Caco-2 (cell line): ENCODE results near the gene SSBP1. TPM values are rescaled to one million over a fixed set of nuclear protein-coding genes. Genes with fewer than 3 reads are reported as not detected.

ENCODE experiments used
- BruUV-seq: library from RNA; stranded (reverse); fragments of 400-500 nt; replicated peaks from 2 replicates; lab custom pipeline; 2021; lab: Mats Ljungman, UMichigan
- CTCF ChIA-PET: fragments of 300-600 bp; sonication (Branson Sonifier 250); formaldehyde crosslinking; loops from one replicate; lab custom pipeline; 2022; ENCODE audit warnings: antibody characterized with exemption; lab: Charles Lee
- POLR2A ChIA-PET: fragments of 300-600 bp; sonication (Branson Sonifier 250); formaldehyde crosslinking; loops from one replicate; lab custom pipeline; 2022; ENCODE audit warnings: antibody characterized with exemption; lab: Charles Lee
- DNase-seq, 2 experiments: peaks; one replicate each; pipeline versions ENCODE4 v3.0.0 to v3.0.0-alpha.2; 2020 to 2022
- H3K27me3 ChIP-seq: replicated peaks from 2 replicates; pipeline ENCODE4 v1.6.0; 2011; ENCODE audit warnings: low read length; ENCODE audit not compliant: control insufficient read depth, insufficient read depth
- H3K36me3 ChIP-seq: 2 replicates; pipeline ENCODE4 v1.5.1; 2011; ENCODE audit warnings: low read length; ENCODE audit not compliant: control insufficient read depth, insufficient read depth
- H3K4me1 ChIP-seq: fragments of 250-450 bp; sonication (Bioruptor Pico); 2 replicates; pipeline ENCODE4 v1.5.1; 2020; ENCODE audit warnings: mild to moderate bottlenecking
- H3K4me3 ChIP-seq: 2 replicates; pipeline ENCODE4 v1.5.1; 2011; ENCODE audit warnings: low read depth, mild to moderate bottlenecking, control low read depth, low read length
- H3K9me3 ChIP-seq: fragments of 250-450 bp; sonication (Bioruptor Pico); 2 replicates; pipeline ENCODE4 v1.5.1; 2020; ENCODE audit warnings: mild to moderate bottlenecking, moderate library complexity
- H3K27ac Mint-ChIP-seq: one replicate; pipeline ENCODE4 v1.8.0; 2022; ENCODE audit warnings: mixed read lengths; ENCODE audit not compliant: unreplicated experiment
- H3K27me3 Mint-ChIP-seq: one replicate; pipeline ENCODE4 v1.8.0; 2022; ENCODE audit warnings: mixed read lengths; ENCODE audit not compliant: insufficient read depth, unreplicated experiment
- H3K36me3 Mint-ChIP-seq: one replicate; pipeline ENCODE4 v1.8.0; 2022; ENCODE audit warnings: mild to moderate bottlenecking, mixed read lengths; ENCODE audit not compliant: insufficient read depth, unreplicated experiment
- H3K4me1 Mint-ChIP-seq: one replicate; pipeline ENCODE4 v1.8.0; 2022; ENCODE audit warnings: low read depth, mixed read lengths; ENCODE audit not compliant: unreplicated experiment
- H3K4me3 Mint-ChIP-seq: one replicate; pipeline ENCODE4 v1.8.0; 2022; ENCODE audit warnings: mild to moderate bottlenecking, moderate library complexity, mixed read lengths; ENCODE audit not compliant: unreplicated experiment
- H3K9me3 Mint-ChIP-seq: one replicate; pipeline ENCODE4 v1.8.0; 2022; ENCODE audit warnings: mixed read lengths; ENCODE audit not compliant: unreplicated experiment
- CTCF ChIP-seq, 2 experiments: fragments of 200-600 bp in 1 of 2; IDR thresholded peaks; 1 replicate in 1 of 2; 2 replicates in 1 of 2; pipeline versions ENCODE4 v1.5.1 to v1.8.0; 2011 to 2022; ENCODE audit warnings: antibody characterized with exemption in 1 of 2, control low read depth in 1 of 2, inconsistent platforms in 1 of 2, low read depth in 1 of 2, low read length in 1 of 2, mild to moderate bottlenecking in 1 of 2, moderate library complexity in 1 of 2; ENCODE audit not compliant: insufficient read depth in 1 of 2, severe bottlenecking in 1 of 2, unreplicated experiment in 1 of 2
- intact Hi-C: fragments of 100-400 bp; cut with micrococcal nuclease; formaldehyde crosslinking; loops from one replicate; pipeline ENCODE4 v1.10.0; 2022; ENCODE audit not compliant: unreplicated experiment
- total RNA-seq: library from RNA; stranded (reverse); gene quantifications from 2 replicates; pipeline ENCODE4 v1.2.3, GENCODE V29; 2022

Gene SSBP1
- total RNA-seq, 1 experiment from 2014 or later: 199 TPM

- Mint-ChIP-seq H3K9me3 (no peaks in the 10 kb centered on the region), H3K36me3 (no peaks in the 10 kb centered on the region), H3K27ac (no peak overlapping the region), H3K27me3 (no peaks in the 10 kb centered on the region), H3K4me3 (no peak overlapping the region), H3K4me1 (peaks cover 14% of the 10 kb centered on the region)
- ChIA-PET POLR2A (interaction anchor here (1.1 to 1.7 kb wide), 2 partner anchors 13 to 23 kb away, joined by 6 to 16 read pairs; partner anchors contain the start of genes DENND11 and SSBP1), CTCF (interaction anchor here (2.3 to 2.6 kb wide), 2 partner anchors 24 to 60 kb away, joined by 11 to 19 read pairs; partner anchors contain the start of gene SSBP1)
- Histone ChIP-seq H3K4me3 (no peak overlapping the region), H3K27me3 (no peaks in the 10 kb centered on the region), H3K9me3 (no peaks in the 10 kb centered on the region), H3K36me3 (no peaks in the 10 kb centered on the region), H3K4me1 (peaks cover 34% of the 10 kb centered on the region)
- BruUV-seq: TSS peak; percentile 76
- DNase-seq: no peak
- intact Hi-C loops: loop anchor here (1.0 kb wide), 2 partner anchors 8 to 24 kb away; partner anchors contain the start of gene SSBP1
- TF ChIP-seq CTCF (IDR thresholded peaks at IDR 0.05; ENCODE audit: insufficient read depth in 1 of 2, low read depth in 1 of 2, low read length in 1 of 2, severe bottlenecking in 1 of 2, unreplicated experiment in 1 of 2): no peak
Measured at GRCh38 chr7:141714571-141714970, 23.6 kb upstream of the SSBP1 start.

GRCh38 chr7:141715018-141715417 lies 23.1 kb upstream of the SSBP1 start:
- intact Hi-C loops: no loop called here
- peak in 1 of 2 experiments; percentile 23 for DNase-seq
- H3K4me3 Mint-ChIP-seq: peak overlapping the region; percentile 13
- no peaks in the 10 kb centered on the region for H3K36me3 Mint-ChIP-seq
- no peaks in the 10 kb centered on the region for H3K27me3 Mint-ChIP-seq
- CTCF ChIA-PET: interaction anchor here (0.7 to 2.6 kb wide), 3 partner anchors 13 to 60 kb away, joined by 3 to 19 read pairs (median 11); partner anchors contain the start of genes DENND11 and SSBP1
- H3K9me3 Mint-ChIP-seq: no peaks in the 10 kb centered on the region
- no peak overlapping the region for H3K27ac Mint-ChIP-seq
- no TSS peak for BruUV-seq
- Histone ChIP-seq H3K4me3 (peak overlapping the region; percentile 24), H3K36me3 (no peaks in the 10 kb centered on the region), H3K27me3 (no peaks in the 10 kb centered on the region), H3K9me3 (no peaks in the 10 kb centered on the region), H3K4me1 (peaks cover 34% of the 10 kb centered on the region)
- TF ChIP-seq CTCF (IDR thresholded peaks at IDR 0.05; ENCODE audit: insufficient read depth in 1 of 2, low read depth in 1 of 2, low read length in 1 of 2, severe bottlenecking in 1 of 2, unreplicated experiment in 1 of 2): no peak
- POLR2A ChIA-PET: interaction anchor here (1.2 to 1.7 kb wide), 2 partner anchors 23 kb away, joined by 3 to 16 read pairs; partner anchors contain the start of gene SSBP1
- peaks cover 14% of the 10 kb centered on the region for H3K4me1 Mint-ChIP-seq

- H3K4me1 Mint-ChIP-seq: peaks cover 14% of the 10 kb centered on the region
- H3K4me3 Mint-ChIP-seq: peak overlapping the region; percentile 18
- Histone ChIP-seq H3K4me3 (peak overlapping the region; percentile 24), H3K27me3 (no peaks in the 10 kb centered on the region), H3K4me1 (peaks cover 34% of the 10 kb centered on the region), H3K36me3 (no peaks in the 10 kb centered on the region), H3K9me3 (no peaks in the 10 kb centered on the region)
- TF ChIP-seq CTCF (IDR thresholded peaks at IDR 0.05; ENCODE audit: insufficient read depth in 1 of 2, low read depth in 1 of 2, low read length in 1 of 2, severe bottlenecking in 1 of 2, unreplicated experiment in 1 of 2): no peak
- no peaks in the 10 kb centered on the region for H3K9me3 Mint-ChIP-seq
- no peak overlapping the region for H3K27ac Mint-ChIP-seq
- DNase-seq: no peak
- intact Hi-C loops: no loop called here
- no TSS peak for BruUV-seq
- H3K36me3 Mint-ChIP-seq: no peaks in the 10 kb centered on the region
- POLR2A ChIA-PET: interaction anchor here (1.2 kb wide), 1 partner anchor 22 kb away, joined by 3 read pairs; the partner anchor contains the start of gene SSBP1
- CTCF ChIA-PET: interaction anchor here (0.7 to 2.6 kb wide), 3 partner anchors 14 to 62 kb away, joined by 3 to 19 read pairs (median 11); partner anchors contain the start of genes DENND11 and SSBP1
- no peaks in the 10 kb centered on the region for H3K27me3 Mint-ChIP-seq
Measured at GRCh38 chr7:141715794-141716689, 22.1 kb upstream of the SSBP1 start.
